Osteocyte (in vitro differentiated cells): ENCODE results near the gene PSMA6. TPM values are rescaled to one million over a fixed set of nuclear protein-coding genes. Genes with fewer than 3 reads are reported as not detected.

Source experiments
- DNase-seq: peaks from one replicate; pipeline ENCODE4 v3.0.0; 2021; ENCODE audit warnings: mixed read lengths; ENCODE audit not compliant: unreplicated experiment; ENCODE audit errors: extremely low spot score
- H3K27ac Mint-ChIP-seq: one replicate; pipeline ENCODE4 v1.8.0; 2021; ENCODE audit warnings: mild to moderate bottlenecking, mixed read lengths; ENCODE audit not compliant: unreplicated experiment
- H3K27me3 Mint-ChIP-seq: one replicate; pipeline ENCODE4 v1.8.0; 2021; ENCODE audit warnings: mixed read lengths; ENCODE audit not compliant: unreplicated experiment
- H3K36me3 Mint-ChIP-seq: one replicate; pipeline ENCODE4 v1.8.0; 2021; ENCODE audit warnings: mixed read lengths; ENCODE audit not compliant: unreplicated experiment
- H3K4me1 Mint-ChIP-seq: one replicate; pipeline ENCODE4 v1.8.0; 2021; ENCODE audit warnings: mixed read lengths; ENCODE audit not compliant: unreplicated experiment
- H3K4me3 Mint-ChIP-seq: one replicate; pipeline ENCODE4 v1.8.0; 2021; ENCODE audit warnings: mild to moderate bottlenecking, moderate library complexity, mixed read lengths; ENCODE audit not compliant: unreplicated experiment
- H3K9me3 Mint-ChIP-seq: one replicate; pipeline ENCODE4 v1.8.0; 2021; ENCODE audit warnings: mixed read lengths; ENCODE audit not compliant: unreplicated experiment
- total RNA-seq: library from RNA; stranded (reverse); gene quantifications from 2 replicates; pipeline ENCODE4 v1.2.1, GENCODE V29; 2021
- TF ChIP-seq, protein P1 (sequence below): fragments of 200-600 bp; sonication (generic); IDR thresholded peaks from 2 replicates; pipeline ENCODE4 v1.5.0; 2021; ENCODE audit warnings: antibody characterized with exemption, mild to moderate bottlenecking, moderate library complexity

Gene PSMA6
- total RNA-seq, 1 donor from 2014 or later = 146 TPM

DNA sequence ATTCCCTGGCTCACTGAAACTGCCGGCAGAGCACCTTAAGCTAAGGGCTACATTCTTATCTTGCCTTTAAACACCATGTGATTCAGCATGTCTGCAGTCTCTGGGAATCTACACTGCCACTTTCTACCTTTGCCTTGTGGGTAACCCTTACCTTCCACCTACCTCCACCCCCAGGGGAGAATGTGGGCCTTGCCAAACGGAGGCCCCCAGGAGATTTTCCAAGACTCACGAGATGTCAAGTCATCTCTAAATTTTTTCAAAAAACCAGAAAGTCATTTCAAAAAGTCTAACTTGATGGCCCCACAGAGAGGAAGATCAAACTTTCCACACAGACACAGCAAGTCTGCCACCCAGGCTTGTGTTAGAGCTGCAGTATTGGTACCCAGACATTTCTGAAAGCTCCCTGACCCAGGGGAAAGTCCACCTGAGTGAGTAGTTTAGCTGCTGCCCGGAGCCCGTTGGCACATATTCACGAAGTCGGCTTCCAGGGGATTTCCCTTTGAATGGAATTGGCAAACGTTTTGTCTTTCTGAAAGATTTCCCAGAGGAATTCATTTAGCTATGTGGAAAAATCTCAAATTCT, 4.7 kb upstream of the PSMA6 start:
- Mint-ChIP-seq H3K36me3 (peaks cover 3% of the 10 kb centered on the region), H3K9me3 (no peaks in the 10 kb centered on the region), H3K27me3 (no peaks in the 10 kb centered on the region), H3K27ac (no peak overlapping the region), H3K4me3 (no peak overlapping the region), H3K4me1 (peaks cover 2% of the 10 kb centered on the region)
- TF ChIP-seq, protein P1, sequence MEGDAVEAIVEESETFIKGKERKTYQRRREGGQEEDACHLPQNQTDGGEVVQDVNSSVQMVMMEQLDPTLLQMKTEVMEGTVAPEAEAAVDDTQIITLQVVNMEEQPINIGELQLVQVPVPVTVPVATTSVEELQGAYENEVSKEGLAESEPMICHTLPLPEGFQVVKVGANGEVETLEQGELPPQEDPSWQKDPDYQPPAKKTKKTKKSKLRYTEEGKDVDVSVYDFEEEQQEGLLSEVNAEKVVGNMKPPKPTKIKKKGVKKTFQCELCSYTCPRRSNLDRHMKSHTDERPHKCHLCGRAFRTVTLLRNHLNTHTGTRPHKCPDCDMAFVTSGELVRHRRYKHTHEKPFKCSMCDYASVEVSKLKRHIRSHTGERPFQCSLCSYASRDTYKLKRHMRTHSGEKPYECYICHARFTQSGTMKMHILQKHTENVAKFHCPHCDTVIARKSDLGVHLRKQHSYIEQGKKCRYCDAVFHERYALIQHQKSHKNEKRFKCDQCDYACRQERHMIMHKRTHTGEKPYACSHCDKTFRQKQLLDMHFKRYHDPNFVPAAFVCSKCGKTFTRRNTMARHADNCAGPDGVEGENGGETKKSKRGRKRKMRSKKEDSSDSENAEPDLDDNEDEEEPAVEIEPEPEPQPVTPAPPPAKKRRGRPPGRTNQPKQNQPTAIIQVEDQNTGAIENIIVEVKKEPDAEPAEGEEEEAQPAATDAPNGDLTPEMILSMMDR = no peak
- DNase-seq = no peak

GRCh38 chr14:35289623-35290022, 2.6 kb upstream of the PSMA6 start:
- Mint-ChIP-seq H3K4me1 (peaks cover 18% of the 10 kb centered on the region), H3K27me3 (no peaks in the 10 kb centered on the region), H3K36me3 (no peaks in the 10 kb centered on the region), H3K27ac (no peak overlapping the region), H3K9me3 (no peaks in the 10 kb centered on the region), H3K4me3 (no peak overlapping the region)
- TF ChIP-seq, protein P1 = no peak
- DNase-seq = no peak

DNA sequence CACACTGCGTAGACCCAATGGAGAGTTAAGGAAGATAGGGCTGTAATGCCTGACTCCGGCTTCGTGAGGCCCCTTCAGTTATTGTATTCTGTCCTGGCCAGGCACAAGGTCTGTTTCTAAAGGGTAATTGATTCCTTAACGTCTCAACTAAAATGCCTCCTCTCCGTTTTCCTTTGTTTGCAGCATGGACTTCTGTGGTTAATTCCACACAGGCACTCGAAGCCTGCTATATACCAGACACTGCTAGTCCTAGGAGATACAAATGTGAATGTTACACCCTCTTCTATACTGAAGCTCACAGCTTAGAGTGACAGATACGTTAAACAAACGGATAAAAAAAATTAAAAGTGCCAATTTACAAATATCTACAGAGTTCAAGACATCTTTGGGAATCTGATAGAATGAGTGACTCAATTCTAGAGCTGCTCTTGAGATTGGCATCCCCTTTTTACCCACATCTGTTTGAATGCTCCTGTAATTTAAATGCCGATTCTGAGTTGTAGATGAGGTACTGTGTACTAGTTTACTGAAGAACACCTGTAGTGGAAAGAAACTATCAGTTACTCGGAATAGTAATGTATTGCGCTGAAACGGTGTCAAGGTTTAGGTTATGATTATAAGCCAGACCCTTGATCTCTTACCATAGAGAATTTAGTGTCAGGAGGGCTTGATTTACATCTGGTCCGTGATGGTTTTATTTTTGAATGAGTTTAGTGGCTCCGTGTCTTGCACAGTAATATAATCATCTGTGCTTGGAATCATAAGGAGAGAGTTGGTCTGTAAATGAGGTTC, 784 bp downstream of the PSMA6 start:
- Mint-ChIP-seq H3K27me3 (no peaks in the 10 kb centered on the region), H3K27ac (peak overlapping the region; percentile 98), H3K4me3 (peak overlapping the region; percentile 97), H3K9me3 (no peaks in the 10 kb centered on the region), H3K36me3 (peaks cover 4% of the 10 kb centered on the region), H3K4me1 (peaks cover 33% of the 10 kb centered on the region)
- TF ChIP-seq, protein P1 = no peak
- no peak for DNase-seq

GRCh38 chr14:35295845-35296161, 3.6 kb downstream of the PSMA6 start:
- no peak for DNase-seq
- Mint-ChIP-seq H3K36me3 (peaks cover 4% of the 10 kb centered on the region), H3K27ac (peak overlapping the region; percentile 2), H3K9me3 (no peaks in the 10 kb centered on the region), H3K4me3 (no peak overlapping the region), H3K4me1 (peaks cover 35% of the 10 kb centered on the region), H3K27me3 (no peaks in the 10 kb centered on the region)
- TF ChIP-seq, protein P1 = no peak

- no peak overlapping the region for H3K27ac Mint-ChIP-seq
Measured at GRCh38 chr14:35296545-35296944, 4.4 kb downstream of the PSMA6 start.

More at GRCh38 chr14:35296545-35296944, 4.4 kb downstream of the PSMA6 start:
- Mint-ChIP-seq H3K27me3 (no peaks in the 10 kb centered on the region), H3K4me1 (peaks cover 37% of the 10 kb centered on the region), H3K36me3 (peaks cover 4% of the 10 kb centered on the region), H3K9me3 (no peaks in the 10 kb centered on the region), H3K4me3 (no peak overlapping the region)
- TF ChIP-seq, protein P1 = no peak
- no peak for DNase-seq
